Measurements from ENCODE around the gene KNSTRN.

KNSTRN gene

GRCh38 chr15:40389824-40390595, 7.5 kb downstream of the KNSTRN start:
- H3K4me2 ChIP-seq (ENCODE audit: low read depth, low read length) = no peak overlapping the region
- no peaks in the 10 kb centered on the region for H3K27me3 ChIP-seq (replicated peaks; ENCODE audit: insufficient read depth, low read length)
- peaks cover 16% of the 10 kb centered on the region; the same call in 1 of the 2 replicates for H3K36me3 ChIP-seq (replicated peaks; ENCODE audit: insufficient read depth, low read length)
- H3K79me2 ChIP-seq (ENCODE audit: low read length) = peaks cover 8% of the 10 kb centered on the region
- H3K27ac ChIP-seq (ENCODE audit: low read length) = no peak overlapping the region
- no peak overlapping the region for H3K4me3 ChIP-seq (ENCODE audit: low read length)
- no peak overlapping the region for H2AFZ ChIP-seq (ENCODE audit: low read length)
- no peaks in the 10 kb centered on the region for H3K4me1 ChIP-seq (ENCODE audit: low read length)
- no peaks in the 10 kb centered on the region for H3K9me3 ChIP-seq (replicated peaks; ENCODE audit: insufficient read depth, low read length)
- no peaks in the 10 kb centered on the region for H3K9me2 ChIP-seq (replicated peaks; ENCODE audit: insufficient read depth, low read length)
- DNase-seq = no peak
- TF ChIP-seq EZH2phosphoT487 (IDR thresholded peaks at IDR 0.05; ENCODE audit: low read length) (no peak), EZH2 (optimal IDR thresholded peaks at IDR 0.05; ENCODE audit: low read depth, low read length) (no peak), CTCF (IDR thresholded peaks at IDR 0.05; ENCODE audit: low read length) (no peak)
- H4K20me1 ChIP-seq (ENCODE audit: insufficient read depth, low read length) = no peaks in the 10 kb centered on the region
- no peak overlapping the region for H3K9ac ChIP-seq (ENCODE audit: low read length)
- 0 out of 2 replicates have a peak, but pooled peaks cover 2% of the 10 kb centered on the region for H3F3A ChIP-seq (ENCODE audit: insufficient read depth, low read length)

GRCh38 chr15:40392986-40393948, 10.7 kb downstream of the KNSTRN start:
- Histone ChIP-seq H3K9me2 (replicated peaks; ENCODE audit: insufficient read depth, low read length) (no peaks in the 10 kb centered on the region), H3K79me2 (ENCODE audit: low read length) (no peaks in the 10 kb centered on the region), H3K4me2 (ENCODE audit: low read depth, low read length) (no peak overlapping the region), H3K27ac (ENCODE audit: low read length) (no peak overlapping the region), H3K9ac (ENCODE audit: low read length) (no peak overlapping the region), H3K9me3 (replicated peaks; ENCODE audit: insufficient read depth, low read length) (no peaks in the 10 kb centered on the region), H2AFZ (ENCODE audit: low read length) (no peak overlapping the region), H3K36me3 (replicated peaks; ENCODE audit: insufficient read depth, low read length) (peaks cover 16% of the 10 kb centered on the region; the same call in 1 of the 2 replicates), H3K4me3 (ENCODE audit: low read length) (no peak overlapping the region), H3K4me1 (ENCODE audit: low read length) (peaks cover 6% of the 10 kb centered on the region; the same call in 1 of the 2 replicates), H3K27me3 (replicated peaks; ENCODE audit: insufficient read depth, low read length) (no peaks in the 10 kb centered on the region), H3F3A (ENCODE audit: insufficient read depth, low read length) (peaks cover 7% of the 10 kb centered on the region), H4K20me1 (ENCODE audit: insufficient read depth, low read length) (no peaks in the 10 kb centered on the region)
- DNase-seq = no peak
- TF ChIP-seq EZH2phosphoT487 (IDR thresholded peaks at IDR 0.05; ENCODE audit: low read length) = no peak
- TF ChIP-seq CTCF (IDR thresholded peaks at IDR 0.05; ENCODE audit: low read length) = no peak
- no peak for TF ChIP-seq EZH2 (optimal IDR thresholded peaks at IDR 0.05; ENCODE audit: low read depth, low read length)

- Histone ChIP-seq H3F3A (ENCODE audit: insufficient read depth, low read length) (peaks cover 10% of the 10 kb centered on the region), H3K9ac (ENCODE audit: low read length) (no peak overlapping the region), H3K9me2 (replicated peaks; ENCODE audit: insufficient read depth, low read length) (no peaks in the 10 kb centered on the region), H3K4me2 (ENCODE audit: low read depth, low read length) (peak overlapping the region; percentile 54; the same call in 1 of the 2 replicates), H4K20me1 (ENCODE audit: insufficient read depth, low read length) (no peaks in the 10 kb centered on the region), H3K27me3 (replicated peaks; ENCODE audit: insufficient read depth, low read length) (no peaks in the 10 kb centered on the region), H2AFZ (ENCODE audit: low read length) (no peak overlapping the region), H3K4me3 (ENCODE audit: low read length) (no peak overlapping the region), H3K36me3 (replicated peaks; ENCODE audit: insufficient read depth, low read length) (0 out of 2 replicates have a peak, but pooled peaks cover 5% of the 10 kb centered on the region), H3K4me1 (ENCODE audit: low read length) (peaks cover 14% of the 10 kb centered on the region), H3K27ac (ENCODE audit: low read length) (peak overlapping the region; percentile 9; the same call in 1 of the 2 replicates), H3K9me3 (replicated peaks; ENCODE audit: insufficient read depth, low read length) (no peaks in the 10 kb centered on the region), H3K79me2 (ENCODE audit: low read length) (no peaks in the 10 kb centered on the region)
- DNase-seq = no peak
- TF ChIP-seq CTCF (IDR thresholded peaks at IDR 0.05; ENCODE audit: low read length) (no peak), EZH2phosphoT487 (IDR thresholded peaks at IDR 0.05; ENCODE audit: low read length) (no peak), EZH2 (optimal IDR thresholded peaks at IDR 0.05; ENCODE audit: low read depth, low read length) (no peak)
Measured at GRCh38 chr15:40397688-40398412, 15.3 kb downstream of the KNSTRN start.

Data from MM.1S (cell line).